G401.6 (cell line): ENCODE measurements around the gene BRD3.
A peak's percentile ranks its signal among the peaks of the same experiment; 100 is the strongest.

Source experiments
- FAIRE-seq: peaks from 2 replicates; lab custom pipeline; 2012; peaks lifted over from hg19 to GRCh38; lab: Jason Lieb, UNC

Gene BRD3

GRCh38 chr9:134035041-134036039 is 32.5 kb downstream of the BRD3 start:
- no peak for FAIRE-seq

- FAIRE-seq, result no peak
These were observed 33.4 kb downstream of the BRD3 start for GRCh38 chr9:134034215-134035040.

GRCh38 chr9:134033516-134034214 is 34.2 kb downstream of the BRD3 start:
- FAIRE-seq, result no peak

GRCh38 chr9:134032456-134033222 is 35.2 kb downstream of the BRD3 start:
- no peak for FAIRE-seq

- no peak for FAIRE-seq
These were observed 36.0 kb downstream of the BRD3 start for GRCh38 chr9:134031783-134032182.

- FAIRE-seq, result no peak
These were observed 36.9 kb downstream of the BRD3 start for GRCh38 chr9:134030821-134031470.

GRCh38 chr9:134029248-134030226 is 38.3 kb downstream of the BRD3 start:
- FAIRE-seq, result no peak

GRCh38 chr9:134028575-134029247 is 39.1 kb downstream of the BRD3 start:
- FAIRE-seq, result no peak

GRCh38 chr9:134028076-134028475 is 39.8 kb downstream of the BRD3 start:
- no peak for FAIRE-seq

- FAIRE-seq, result no peak
These were observed 40.3 kb downstream of the BRD3 start for GRCh38 chr9:134027561-134027960.

- no peak for FAIRE-seq
These were observed 40.8 kb downstream of the BRD3 start for GRCh38 chr9:134026981-134027380.

GRCh38 chr9:134026581-134026980 is 41.2 kb downstream of the BRD3 start:
- no peak for FAIRE-seq

- FAIRE-seq, result no peak
These were observed 42.0 kb downstream of the BRD3 start for GRCh38 chr9:134025606-134026541.

- FAIRE-seq, result peak; percentile 95
These were observed 42.8 kb downstream of the BRD3 start, which contains the start of gene BRD3OS for GRCh38 chr9:134024828-134025605. BRD3OS (plus strand) TSS chr9:134025481; CDS start chr9:134026748, 1,267 bp downstream.

- no peak for FAIRE-seq
These were observed 43.5 kb downstream of the BRD3 start for GRCh38 chr9:134024214-134024792.

GRCh38 chr9:134014946-134015345 is 52.9 kb downstream of the BRD3 start:
- no peak for FAIRE-seq

- FAIRE-seq, result no peak
These were observed 56.4 kb downstream of the BRD3 start for GRCh38 chr9:134011401-134011800.
